ENCODE data around the gene RALY.
"Not testable (repeated sequence)": the region's sequence is repeated elsewhere in the genome, so short reads cannot be mapped to it uniquely, and the experiment has no call there.

DNA sequence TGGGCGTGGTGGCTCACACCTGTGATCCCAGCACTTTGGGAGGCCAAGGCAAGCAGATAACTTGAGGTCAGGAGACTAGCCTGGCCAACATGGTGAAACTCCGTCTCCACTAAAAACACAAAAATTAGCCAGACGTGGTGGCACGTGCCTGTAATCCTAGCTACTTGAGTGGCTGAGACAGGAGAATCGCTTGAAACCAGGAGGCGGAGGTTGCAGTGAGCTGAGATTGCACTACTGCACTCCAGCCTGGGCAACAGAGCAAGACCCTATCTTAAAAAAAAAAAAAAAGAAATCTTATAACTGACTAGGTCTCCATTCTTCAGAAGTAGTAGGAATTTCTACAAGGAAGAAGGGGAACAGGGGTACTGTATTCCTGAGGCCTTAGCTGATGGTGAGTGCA lies 34.3 kb downstream of the RALY start:
- TF ChIP-seq EZH2phosphoT487 (IDR thresholded peaks at IDR 0.05; ENCODE audit: borderline replicate concordance); CTCF (conservative IDR thresholded peaks at IDR 0.05; ENCODE audit: low read length): not testable (repeated sequence)

All from Loucy (cell line).